HG03159 (cell line): ENCODE measurements around the gene UNKL.
A peak's percentile ranks its signal among the peaks of the same experiment; 100 is the strongest.

ENCODE experiments used
- ATAC-seq: cut with Tn5 transposase; IDR thresholded peaks from one replicate; pipeline ENCODE4 v1.9.1; 2021; ENCODE audit warnings: mild to moderate bottlenecking, moderate library complexity; ENCODE audit not compliant: unreplicated experiment

Gene UNKL

DNA sequence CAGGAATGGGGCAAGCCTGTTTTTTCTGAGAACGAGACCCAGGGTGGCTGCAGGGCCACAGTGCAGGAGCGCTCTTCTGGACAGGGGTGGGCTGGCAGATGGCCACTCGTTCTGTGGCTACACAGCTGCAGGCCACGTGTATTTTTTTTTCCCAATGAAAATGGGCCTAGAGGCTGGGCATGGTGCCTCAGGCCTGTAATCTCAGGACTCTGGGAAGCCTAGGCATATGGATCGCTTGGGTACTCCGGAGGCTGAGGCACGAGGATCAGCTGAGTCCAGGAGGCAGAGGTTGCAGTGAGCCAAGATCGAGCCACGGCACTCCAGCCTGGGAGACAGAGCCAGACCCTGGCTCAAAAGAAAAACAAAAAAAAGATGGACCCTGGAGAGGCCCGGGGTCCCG lies 6.8 kb downstream of the UNKL start:
- ATAC-seq = peak; percentile 18

GRCh38 chr16:1403733-1404132 lies 10.8 kb downstream of the UNKL start:
- ATAC-seq = no peak

DNA sequence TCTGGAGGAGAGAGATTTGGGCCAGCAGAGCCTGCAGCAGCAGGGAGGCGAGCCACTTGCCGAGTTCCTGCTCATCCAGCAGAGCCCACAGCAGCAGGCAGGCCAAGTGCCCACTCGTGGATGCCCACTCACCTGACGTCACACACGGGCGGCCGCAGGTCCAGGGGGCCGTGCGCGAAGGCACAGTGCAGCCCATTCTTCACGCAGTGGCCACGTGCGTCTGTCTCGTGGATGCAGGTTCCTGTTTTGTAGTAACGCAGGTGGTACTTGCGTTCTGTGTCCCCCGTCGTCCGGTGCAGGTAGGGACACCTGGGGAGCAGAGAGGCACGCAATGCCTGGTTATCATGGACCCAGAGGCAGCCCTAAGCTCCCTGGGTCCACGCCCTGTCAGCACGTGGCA lies 11.5 kb downstream of the UNKL start:
- ATAC-seq = no peak

DNA sequence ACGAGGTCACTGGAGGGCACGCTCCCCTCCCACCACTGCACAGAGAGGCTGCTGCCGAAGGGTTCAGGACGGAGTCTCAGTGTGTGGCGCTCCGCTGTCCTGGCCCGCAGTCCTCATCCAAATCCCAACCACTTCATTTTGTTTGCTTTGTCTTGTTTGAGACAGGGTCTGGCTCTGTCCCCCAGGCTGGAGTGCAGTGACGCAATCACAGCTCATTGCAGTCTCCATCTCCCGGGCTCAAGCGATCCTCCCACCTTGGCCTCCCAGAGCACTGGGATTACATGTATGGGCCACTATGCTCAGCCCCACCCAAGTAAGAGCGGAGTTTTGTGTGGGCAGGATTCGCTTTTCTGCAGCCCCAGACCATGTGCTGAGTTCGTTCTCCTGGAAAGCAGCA lies 12.7 kb downstream of the UNKL start:
- no peak for ATAC-seq

DNA sequence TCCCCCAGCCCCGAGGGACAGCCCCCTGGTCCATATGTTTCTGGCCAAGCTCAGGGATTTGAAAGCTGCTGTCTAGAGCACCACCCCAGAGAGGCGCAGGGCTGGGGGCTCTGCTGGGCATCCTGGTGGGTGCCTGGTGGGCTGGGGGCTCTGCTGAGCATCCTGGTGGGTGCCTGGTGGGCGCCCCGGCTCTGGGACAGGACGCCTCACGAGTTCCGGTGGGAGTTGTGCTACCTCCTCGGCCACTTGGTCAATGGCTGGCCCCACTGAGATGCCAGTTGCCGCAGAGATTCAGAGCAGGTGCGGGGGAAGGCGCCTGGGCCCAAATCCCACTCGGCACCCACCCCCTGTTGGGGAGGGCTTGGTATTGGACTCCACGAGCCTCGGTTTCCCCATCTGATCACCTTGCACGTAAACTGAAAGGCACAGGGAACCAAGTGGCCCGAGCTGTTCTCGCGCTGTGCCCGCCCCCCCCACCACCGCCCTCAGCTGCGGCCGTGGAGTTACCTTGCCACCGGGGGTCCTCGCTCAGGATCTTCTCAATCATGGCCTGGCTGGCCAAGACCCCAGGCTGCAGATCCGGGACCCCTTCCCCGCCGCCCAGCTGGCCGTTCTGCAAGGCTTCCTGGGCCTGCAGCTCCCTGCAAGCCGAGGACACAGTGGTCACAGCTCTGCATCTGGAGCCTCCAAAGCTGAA lies 13.3 kb downstream of the UNKL start:
- no peak for ATAC-seq

GRCh38 chr16:1398826-1399581 lies 15.5 kb downstream of the UNKL start:
- no peak for ATAC-seq

DNA sequence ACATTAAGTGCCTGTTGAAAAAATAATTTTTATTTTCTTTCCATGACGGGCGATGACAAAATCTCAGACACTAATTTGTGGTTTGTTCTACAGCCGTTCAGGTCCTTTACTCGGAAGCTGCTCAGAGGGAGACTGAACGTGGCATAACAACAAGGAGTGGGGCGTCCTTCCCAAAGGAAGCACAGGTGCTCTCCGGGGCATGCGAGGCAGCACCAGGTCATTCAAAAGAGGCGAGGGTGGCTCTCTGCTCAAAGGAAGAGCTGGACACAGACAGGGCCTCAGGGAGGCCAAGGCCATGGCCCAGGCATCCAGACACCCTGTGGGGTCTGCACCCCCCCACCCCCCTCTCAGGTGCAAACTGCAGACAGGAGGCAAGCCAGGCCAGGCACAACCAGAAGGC lies 16.2 kb downstream of the UNKL start:
- no peak for ATAC-seq

DNA sequence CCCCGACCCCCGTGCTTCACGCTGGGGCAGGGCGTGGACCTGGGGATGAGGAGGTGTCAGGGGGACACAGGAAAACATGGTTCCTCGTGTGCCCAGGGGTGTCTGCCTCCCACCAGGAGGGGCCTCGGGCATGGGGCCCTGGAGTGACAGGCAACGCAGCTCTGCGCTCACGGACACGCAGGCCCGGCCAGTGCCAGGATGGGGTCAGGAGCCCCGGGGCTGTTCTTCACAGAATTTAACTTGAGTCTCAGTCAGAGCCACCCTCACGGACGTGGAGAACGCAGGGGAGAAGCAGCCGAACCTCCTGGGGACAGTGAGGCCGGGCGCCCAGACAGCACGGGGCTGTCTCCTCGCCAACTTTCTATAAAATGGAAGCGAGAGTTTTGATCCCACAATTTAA lies 16.7 kb downstream of the UNKL start:
- no peak for ATAC-seq

DNA sequence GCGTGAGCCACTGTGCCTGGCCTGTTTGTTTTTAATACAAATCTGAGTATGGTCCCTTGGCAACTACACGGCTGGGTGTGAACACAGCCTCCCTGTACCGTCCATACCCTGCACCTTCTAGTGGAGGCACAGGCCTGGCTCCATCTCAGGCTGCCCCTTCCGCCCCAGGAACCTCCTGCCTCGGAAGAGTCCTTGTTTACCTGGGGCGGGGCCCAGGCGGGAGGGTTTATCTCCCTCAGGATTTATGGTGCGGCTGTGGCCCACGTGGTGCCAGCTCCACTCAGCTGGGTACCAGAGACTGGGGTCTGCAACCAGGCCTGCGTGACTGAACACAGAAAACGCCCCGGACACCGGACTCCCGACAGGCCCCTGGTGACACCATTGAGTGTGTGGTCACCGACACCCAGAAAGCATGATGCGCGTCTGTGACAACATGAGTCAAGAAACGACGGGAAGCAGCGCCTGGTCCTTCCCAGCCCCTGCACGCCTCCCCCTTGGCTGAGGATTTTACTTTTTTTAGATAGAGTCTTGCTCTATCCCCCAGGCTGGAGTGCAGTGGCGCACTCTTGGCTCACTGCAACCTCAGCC lies 19.0 kb downstream of the UNKL start:
- ATAC-seq = no peak

GRCh38 chr16:1394367-1394951 lies 20.0 kb downstream of the UNKL start:
- no peak for ATAC-seq

- ATAC-seq = no peak
Measured at GRCh38 chr16:1393613-1394176, 20.8 kb downstream of the UNKL start.

GRCh38 chr16:1392826-1393225 lies 21.7 kb downstream of the UNKL start:
- ATAC-seq = no peak

DNA sequence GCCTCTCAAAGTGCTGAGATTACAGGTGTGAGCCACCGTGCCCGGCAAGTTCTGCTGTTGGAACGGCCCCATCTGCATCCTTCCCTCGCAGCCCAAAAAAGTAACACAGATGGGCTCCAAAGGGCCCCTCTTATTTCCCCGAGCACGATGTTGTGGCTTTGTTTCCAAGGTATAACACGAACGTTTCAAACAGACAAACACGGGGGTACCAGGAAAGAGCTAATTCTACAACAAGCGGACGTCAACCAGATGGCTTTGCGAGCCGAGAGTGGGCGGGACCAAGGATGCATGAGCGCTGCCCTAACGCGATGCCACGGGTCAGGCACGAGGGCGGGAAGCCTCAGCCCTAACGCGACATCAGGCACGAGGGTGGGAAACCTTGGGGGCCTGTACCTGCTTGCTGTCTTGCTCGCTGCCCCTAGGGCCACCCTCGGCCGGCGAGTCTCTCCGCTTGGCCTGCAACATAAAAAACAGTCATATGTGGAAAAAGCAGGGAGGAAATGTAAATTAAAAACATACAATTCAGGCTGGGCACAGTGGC lies 24.2 kb downstream of the UNKL start:
- no peak for ATAC-seq

- no peak for ATAC-seq
Measured at GRCh38 chr16:1389762-1390161, 24.7 kb downstream of the UNKL start.

- no peak for ATAC-seq
Measured at GRCh38 chr16:1387331-1387730, 27.2 kb downstream of the UNKL start.

- no peak for ATAC-seq
Measured at GRCh38 chr16:1385232-1385631, 29.3 kb downstream of the UNKL start.

GRCh38 chr16:1383556-1383955 lies 30.9 kb downstream of the UNKL start:
- ATAC-seq = no peak

GRCh38 chr16:1381612-1382406 lies 32.7 kb downstream of the UNKL start:
- ATAC-seq = no peak

DNA sequence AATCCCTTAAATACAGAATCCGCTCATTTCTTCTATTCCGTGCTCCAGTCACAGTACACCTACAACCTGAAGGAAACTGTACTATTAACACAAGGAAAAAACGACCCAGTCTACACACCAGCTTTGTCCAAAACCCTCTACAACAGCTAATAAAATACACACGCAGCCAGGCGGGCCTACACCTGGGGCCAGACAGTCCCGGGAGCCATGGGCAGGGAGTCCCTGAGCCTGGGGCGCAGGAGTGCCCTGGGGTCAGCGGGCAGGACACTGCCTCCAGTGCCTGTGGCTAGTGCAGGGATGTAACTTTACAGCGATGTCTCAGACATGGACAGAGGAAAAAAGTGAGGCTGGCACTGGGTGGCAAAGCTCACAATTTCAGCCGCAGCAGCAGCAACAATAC lies 34.3 kb downstream of the UNKL start:
- no peak for ATAC-seq

GRCh38 chr16:1379304-1380076 lies 35.0 kb downstream of the UNKL start:
- ATAC-seq = no peak
